HEK293 (cell line): ENCODE measurements around the gene EIF1AD.

Experiments
- CTCF ChIA-PET: fragments of 350-600 bp; formaldehyde crosslinking; extraction: SDS; loops from one replicate; lab custom pipeline; 2021; ENCODE audit warnings: antibody characterized with exemption; lab: Yijun Ruan, JAX
- POLR2A ChIA-PET: fragments of 300-600 bp; formaldehyde crosslinking; extraction: SDS; loops from one replicate; lab custom pipeline; 2020; ENCODE audit warnings: antibody characterized with exemption, inconsistent platforms; lab: Yijun Ruan, JAX
- H3K27ac ChIP-seq: fragments of 200-500 bp; sonication (Bioruptor generic); 2 replicates; pipeline ENCODE4 v1.5.1; 2014; ENCODE audit warnings: low read depth, low read length, control low read depth, inconsistent platforms; ENCODE audit errors: extremely low read depth
- H3K36me3 ChIP-seq, 2 experiments: fragments of 200-500 bp in 1 of 2; sonication (Bioruptor generic) in 1 of 2; 1 replicate in 1 of 2; 2 replicates in 1 of 2; pipeline ENCODE4 v1.5.1; 2014 to 2017; ENCODE audit warnings: inconsistent platforms in 2 of 2, low read length in 2 of 2; ENCODE audit not compliant: control insufficient read depth in 2 of 2, insufficient read depth in 1 of 2
- H3K4me1 ChIP-seq: fragments of 200-500 bp; sonication (Bioruptor generic); 2 replicates; pipeline ENCODE4 v1.5.1; 2014; ENCODE audit warnings: mild to moderate bottlenecking, low read length, inconsistent platforms; ENCODE audit not compliant: control insufficient read depth, insufficient read depth
- H3K4me3 ChIP-seq: 2 replicates; pipeline ENCODE4 v1.5.1; 2011; ENCODE audit warnings: low read depth, mild to moderate bottlenecking, control low read depth, low read length, moderate library complexity
- H3K9me3 ChIP-seq: fragments of 200-500 bp; sonication (Bioruptor generic); 2 replicates; pipeline ENCODE4 v1.5.1; 2014; ENCODE audit warnings: low read depth, low read length, inconsistent platforms; ENCODE audit not compliant: control insufficient read depth, insufficient read depth
- KLF7 ChIP-seq: fragments of 450-650 bp; formaldehyde crosslinking; IDR thresholded peaks from 2 replicates; pipeline ENCODE4 v1.5.1; 2016; ENCODE audit warnings: missing biosample characterization, missing genetic modification characterization, borderline replicate concordance
- KLF9 ChIP-seq: fragments of 450-650 bp; formaldehyde crosslinking; IDR thresholded peaks from 2 replicates; pipeline ENCODE4 v1.5.1; 2016; ENCODE audit warnings: missing biosample characterization, missing genetic modification characterization, low read depth
- MEIS1 ChIP-seq: sonication (generic); formaldehyde crosslinking; IDR thresholded peaks from 2 replicates; pipeline ENCODE4 v1.8.1; 2022; ENCODE audit warnings: missing genetic modification reagents, mild to moderate bottlenecking, borderline replicate concordance
- MZF1 ChIP-seq: fragments of 450-650 bp; formaldehyde crosslinking; IDR thresholded peaks from 2 replicates; pipeline ENCODE4 v1.5.1; 2017; ENCODE audit warnings: missing biosample characterization, missing genetic modification characterization, borderline replicate concordance
- OSR2 ChIP-seq: fragments of 450-650 bp; formaldehyde crosslinking; IDR thresholded peaks from 2 replicates; pipeline ENCODE4 v1.5.1; 2016; ENCODE audit warnings: missing biosample characterization, missing genetic modification characterization
- SP2 ChIP-seq: fragments of 450-650 bp; formaldehyde crosslinking; IDR thresholded peaks from 2 replicates; pipeline ENCODE4 v1.5.1; 2016; ENCODE audit warnings: missing biosample characterization, missing genetic modification characterization
- YY1 ChIP-seq: fragments of 450-650 bp; formaldehyde crosslinking; IDR thresholded peaks from 2 replicates; pipeline ENCODE4 v1.5.1; 2018; ENCODE audit warnings: missing biosample characterization, missing genetic modification characterization
- ZBTB20 ChIP-seq: fragments of 450-650 bp; formaldehyde crosslinking; IDR thresholded peaks from 2 replicates; pipeline ENCODE4 v1.5.1; 2016; ENCODE audit warnings: missing biosample characterization, missing genetic modification characterization
- ZBTB8A ChIP-seq: fragments of 450-650 bp; formaldehyde crosslinking; IDR thresholded peaks from 2 replicates; pipeline ENCODE4 v1.5.1; 2016; ENCODE audit warnings: missing biosample characterization, missing genetic modification characterization
- ZFP41 ChIP-seq: fragments of 450-650 bp; formaldehyde crosslinking; IDR thresholded peaks from 2 replicates; pipeline ENCODE4 v1.5.1; 2016; ENCODE audit warnings: missing biosample characterization, missing genetic modification characterization, borderline replicate concordance
- ZNF311 ChIP-seq: fragments of 450-650 bp; formaldehyde crosslinking; IDR thresholded peaks from 2 replicates; pipeline ENCODE4 v1.5.1; 2017; ENCODE audit warnings: missing biosample characterization, missing genetic modification characterization, borderline replicate concordance
- ZNF404 ChIP-seq: fragments of 450-650 bp; formaldehyde crosslinking; IDR thresholded peaks from 2 replicates; pipeline ENCODE4 v1.5.1; 2017; ENCODE audit warnings: missing biosample characterization, missing genetic modification characterization
- ZNF555 ChIP-seq: fragments of 450-650 bp; formaldehyde crosslinking; conservative IDR thresholded peaks from 2 replicates; pipeline ENCODE4 v1.5.1; 2017; ENCODE audit warnings: missing biosample characterization, mild to moderate bottlenecking, missing genetic modification characterization, inconsistent platforms
- ZNF610 ChIP-seq: fragments of 450-650 bp; formaldehyde crosslinking; IDR thresholded peaks from 2 replicates; pipeline ENCODE4 v1.5.1; 2016; ENCODE audit warnings: missing biosample characterization, missing genetic modification characterization, borderline replicate concordance
- ZNF776 ChIP-seq: fragments of 450-650 bp; formaldehyde crosslinking; IDR thresholded peaks from 2 replicates; pipeline ENCODE4 v1.5.0; 2017; ENCODE audit warnings: missing biosample characterization, missing genetic modification characterization, borderline replicate concordance
- ZNF777 ChIP-seq: fragments of 450-650 bp; formaldehyde crosslinking; IDR thresholded peaks from 2 replicates; pipeline ENCODE4 v1.5.1; 2017; ENCODE audit warnings: missing biosample characterization, missing genetic modification characterization, borderline replicate concordance
- ZNF785 ChIP-seq: fragments of 450-650 bp; formaldehyde crosslinking; IDR thresholded peaks from 2 replicates; pipeline ENCODE4 v1.5.1; 2016; ENCODE audit warnings: missing biosample characterization, missing genetic modification characterization
- ZNF792 ChIP-seq: fragments of 450-650 bp; formaldehyde crosslinking; IDR thresholded peaks from 2 replicates; pipeline ENCODE4 v1.5.1; 2016; ENCODE audit warnings: missing biosample characterization, missing genetic modification characterization
- ZNF830 ChIP-seq: fragments of 450-650 bp; IDR thresholded peaks from 2 replicates; pipeline ENCODE4 v1.5.0; 2018; ENCODE audit warnings: missing biosample characterization, missing genetic modification characterization, low read depth, mild to moderate bottlenecking, moderate library complexity
- ZNF843 ChIP-seq: fragments of 450-650 bp; formaldehyde crosslinking; IDR thresholded peaks from 2 replicates; pipeline ENCODE4 v1.5.1; 2016; ENCODE audit warnings: missing biosample characterization, missing genetic modification characterization
- ZSCAN30 ChIP-seq: fragments of 450-650 bp; IDR thresholded peaks from 2 replicates; pipeline ENCODE4 v1.5.1; 2018; ENCODE audit warnings: missing biosample characterization, mild to moderate bottlenecking, missing genetic modification characterization, moderate library complexity
- TF ChIP-seq, protein P1 (sequence below): fragments of 450-650 bp; formaldehyde crosslinking; IDR thresholded peaks from 2 replicates; pipeline ENCODE4 v1.5.1; 2017; ENCODE audit warnings: missing biosample characterization, mild to moderate bottlenecking, missing genetic modification characterization, moderate library complexity
- TF ChIP-seq, protein P2 (sequence below): fragments of 450-650 bp; formaldehyde crosslinking; optimal IDR thresholded peaks from 2 replicates; pipeline ENCODE3; 2016; ENCODE audit warnings: missing biosample characterization, mild to moderate bottlenecking, missing genetic modification characterization
- TF ChIP-seq, protein P3 (sequence below): fragments of 450-650 bp; formaldehyde crosslinking; IDR thresholded peaks from 2 replicates; pipeline ENCODE4 v1.5.0; 2017; ENCODE audit warnings: missing biosample characterization, missing genetic modification characterization, borderline replicate concordance
- TF ChIP-seq, protein P4 (sequence below): fragments of 450-650 bp; formaldehyde crosslinking; IDR thresholded peaks from 2 replicates; pipeline ENCODE4 v1.5.1; 2017; ENCODE audit warnings: missing biosample characterization, missing genetic modification characterization
- TF ChIP-seq, protein P5 (sequence below): fragments of 450-650 bp; formaldehyde crosslinking; IDR thresholded peaks from 2 replicates; pipeline ENCODE4 v1.5.1; 2016; ENCODE audit warnings: missing biosample characterization, missing genetic modification characterization
- TF ChIP-seq, protein P6 (sequence below): fragments of 450-650 bp; formaldehyde crosslinking; IDR thresholded peaks from 2 replicates; pipeline ENCODE4 v1.5.1; 2016; ENCODE audit warnings: missing biosample characterization, missing genetic modification characterization, borderline replicate concordance

The EIF1AD gene, protein sequence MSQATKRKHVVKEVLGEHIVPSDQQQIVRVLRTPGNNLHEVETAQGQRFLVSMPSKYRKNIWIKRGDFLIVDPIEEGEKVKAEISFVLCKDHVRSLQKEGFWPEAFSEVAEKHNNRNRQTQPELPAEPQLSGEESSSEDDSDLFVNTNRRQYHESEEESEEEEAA

DNA sequence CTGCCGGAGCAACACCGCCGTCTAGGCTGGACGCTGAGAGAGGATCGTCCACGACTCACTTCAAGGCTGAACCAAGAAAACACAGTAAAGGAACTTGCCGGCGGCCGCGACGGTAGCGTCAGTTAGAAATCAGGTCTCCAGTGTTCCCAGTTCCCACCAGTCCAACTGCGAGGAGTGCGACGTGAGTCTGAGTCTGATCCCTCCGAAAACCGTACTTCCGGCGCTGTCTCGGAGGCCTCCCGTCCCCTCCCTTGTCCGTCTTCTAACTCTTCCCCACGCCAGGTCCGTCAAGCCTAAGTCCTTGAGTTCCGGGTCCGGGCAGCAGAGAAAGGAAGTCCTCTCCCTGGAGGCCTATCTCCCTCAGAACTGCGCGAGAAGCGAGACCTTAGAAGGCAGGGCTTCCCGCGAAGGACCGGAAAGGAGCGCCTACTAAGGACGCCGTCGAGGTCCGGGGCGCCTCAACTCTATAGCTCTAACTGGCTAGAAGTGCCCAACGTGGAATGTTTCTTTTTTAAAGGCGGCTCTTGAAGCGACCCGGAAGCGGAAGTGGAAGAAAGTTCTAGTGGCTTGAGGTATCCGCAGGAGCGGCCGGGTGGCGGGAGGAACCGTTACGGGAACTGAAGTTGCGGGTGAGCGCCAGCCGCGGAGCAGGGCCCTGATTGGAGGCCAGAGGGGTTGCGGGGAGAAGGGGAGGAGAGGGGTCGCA is at the start of gene EIF1AD, which contains the start of gene BANF1:
Gene EIF1AD, minus strand, starts transcription at position 216 of the 706 bp plus-strand sequence. CDS start 1,768 bp downstream, outside the sequence.
Gene BANF1, plus strand, starts transcription at position 562 of the 706 bp plus-strand sequence. CDS start 748 bp downstream, outside the sequence.
- ChIA-PET POLR2A (interaction anchor here (0.8 to 1.6 kb wide), 11 partner anchors 9 to 387 kb away, joined by 3 to 7 read pairs (median 4); partner anchors contain the start of genes CFL1, CST6, FIBP and PCNX3), CTCF (interaction anchor here (0.9 to 1.4 kb wide), 3 partner anchors 14 to 43 kb away, joined by 3 to 6 read pairs (median 3); no protein-coding TSS in a partner anchor)
- Histone ChIP-seq H3K4me3 (peak within 1 kb of the TSS; percentile 98), H3K9me3 (no peaks in the 10 kb centered on the region), H3K36me3 (peaks cover 8 to 65% of the 10 kb centered on the region in 2 experiments), H3K4me1 (no peaks in the 10 kb centered on the region), H3K27ac (peak within 1 kb of the TSS; percentile 58)
- TF ChIP-seq KLF7 (tag by site-specific recombination) (peak; percentile 98), ZFP41 (tag by site-specific recombination) (no peak), KLF9 (tag by site-specific recombination) (peak; percentile 87; the same call in 1 of the 2 replicates), ZBTB20 (tag by site-specific recombination) (peak; percentile 56; the same call in 1 of the 2 replicates), SP2 (peak; percentile 87), ZNF777 (tag by site-specific recombination) (peak; percentile 93), ZNF404 (no peak), ZNF792 (tag by site-specific recombination) (no peak; the same call in 1 of the 2 replicates), OSR2 (tag by site-specific recombination) (no peak), ZSCAN30 (tag by site-specific recombination) (peak; percentile 93), ZNF785 (tag by site-specific recombination) (no peak), ZNF610 (tag by site-specific recombination) (peak; percentile 87), MZF1 (tag by site-specific recombination) (peak; percentile 71; the same call in 1 of the 2 replicates), MEIS1 (CRISPR knock-in tag) (no peak), ZNF843 (0 out of 2 replicates have a peak, but pooled peaks have one; percentile 44), YY1 (tag by site-specific recombination) (peak; percentile 84), ZBTB8A (tag by site-specific recombination) (peak; percentile 58; the same call in 1 of the 2 replicates), ZNF776 (tag by site-specific recombination) (no peak), ZNF555 (no peak), ZNF311 (no peak), ZNF830 (tag by site-specific recombination) (no peak)
- TF ChIP-seq, protein P1, sequence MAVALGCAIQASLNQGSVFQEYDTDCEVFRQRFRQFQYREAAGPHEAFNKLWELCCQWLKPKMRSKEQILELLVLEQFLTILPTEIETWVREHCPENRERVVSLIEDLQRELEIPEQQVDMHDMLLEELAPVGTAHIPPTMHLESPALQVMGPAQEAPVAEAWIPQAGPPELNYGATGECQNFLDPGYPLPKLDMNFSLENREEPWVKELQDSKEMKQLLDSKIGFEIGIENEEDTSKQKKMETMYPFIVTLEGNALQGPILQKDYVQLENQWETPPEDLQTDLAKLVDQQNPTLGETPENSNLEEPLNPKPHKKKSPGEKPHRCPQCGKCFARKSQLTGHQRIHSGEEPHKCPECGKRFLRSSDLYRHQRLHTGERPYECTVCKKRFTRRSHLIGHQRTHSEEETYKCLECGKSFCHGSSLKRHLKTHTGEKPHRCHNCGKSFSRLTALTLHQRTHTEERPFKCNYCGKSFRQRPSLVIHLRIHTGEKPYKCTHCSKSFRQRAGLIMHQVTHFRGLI: peak; percentile 60; the same call in 1 of the 2 replicates
- TF ChIP-seq, protein P2, sequence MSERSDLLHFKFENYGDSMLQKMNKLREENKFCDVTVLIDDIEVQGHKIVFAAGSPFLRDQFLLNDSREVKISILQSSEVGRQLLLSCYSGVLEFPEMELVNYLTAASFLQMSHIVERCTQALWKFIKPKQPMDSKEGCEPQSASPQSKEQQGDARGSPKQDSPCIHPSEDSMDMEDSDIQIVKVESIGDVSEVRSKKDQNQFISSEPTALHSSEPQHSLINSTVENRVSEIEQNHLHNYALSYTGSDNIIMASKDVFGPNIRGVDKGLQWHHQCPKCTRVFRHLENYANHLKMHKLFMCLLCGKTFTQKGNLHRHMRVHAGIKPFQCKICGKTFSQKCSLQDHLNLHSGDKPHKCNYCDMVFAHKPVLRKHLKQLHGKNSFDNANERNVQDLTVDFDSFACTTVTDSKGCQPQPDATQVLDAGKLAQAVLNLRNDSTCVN: peak; percentile 68
- TF ChIP-seq, protein P3, sequence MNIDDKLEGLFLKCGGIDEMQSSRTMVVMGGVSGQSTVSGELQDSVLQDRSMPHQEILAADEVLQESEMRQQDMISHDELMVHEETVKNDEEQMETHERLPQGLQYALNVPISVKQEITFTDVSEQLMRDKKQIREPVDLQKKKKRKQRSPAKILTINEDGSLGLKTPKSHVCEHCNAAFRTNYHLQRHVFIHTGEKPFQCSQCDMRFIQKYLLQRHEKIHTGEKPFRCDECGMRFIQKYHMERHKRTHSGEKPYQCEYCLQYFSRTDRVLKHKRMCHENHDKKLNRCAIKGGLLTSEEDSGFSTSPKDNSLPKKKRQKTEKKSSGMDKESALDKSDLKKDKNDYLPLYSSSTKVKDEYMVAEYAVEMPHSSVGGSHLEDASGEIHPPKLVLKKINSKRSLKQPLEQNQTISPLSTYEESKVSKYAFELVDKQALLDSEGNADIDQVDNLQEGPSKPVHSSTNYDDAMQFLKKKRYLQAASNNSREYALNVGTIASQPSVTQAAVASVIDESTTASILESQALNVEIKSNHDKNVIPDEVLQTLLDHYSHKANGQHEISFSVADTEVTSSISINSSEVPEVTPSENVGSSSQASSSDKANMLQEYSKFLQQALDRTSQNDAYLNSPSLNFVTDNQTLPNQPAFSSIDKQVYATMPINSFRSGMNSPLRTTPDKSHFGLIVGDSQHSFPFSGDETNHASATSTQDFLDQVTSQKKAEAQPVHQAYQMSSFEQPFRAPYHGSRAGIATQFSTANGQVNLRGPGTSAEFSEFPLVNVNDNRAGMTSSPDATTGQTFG (tag by site-specific recombination): peak; percentile 90
- TF ChIP-seq, protein P4, sequence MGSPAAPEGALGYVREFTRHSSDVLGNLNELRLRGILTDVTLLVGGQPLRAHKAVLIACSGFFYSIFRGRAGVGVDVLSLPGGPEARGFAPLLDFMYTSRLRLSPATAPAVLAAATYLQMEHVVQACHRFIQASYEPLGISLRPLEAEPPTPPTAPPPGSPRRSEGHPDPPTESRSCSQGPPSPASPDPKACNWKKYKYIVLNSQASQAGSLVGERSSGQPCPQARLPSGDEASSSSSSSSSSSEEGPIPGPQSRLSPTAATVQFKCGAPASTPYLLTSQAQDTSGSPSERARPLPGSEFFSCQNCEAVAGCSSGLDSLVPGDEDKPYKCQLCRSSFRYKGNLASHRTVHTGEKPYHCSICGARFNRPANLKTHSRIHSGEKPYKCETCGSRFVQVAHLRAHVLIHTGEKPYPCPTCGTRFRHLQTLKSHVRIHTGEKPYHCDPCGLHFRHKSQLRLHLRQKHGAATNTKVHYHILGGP (tag by site-specific recombination): no peak
- TF ChIP-seq, protein P5, sequence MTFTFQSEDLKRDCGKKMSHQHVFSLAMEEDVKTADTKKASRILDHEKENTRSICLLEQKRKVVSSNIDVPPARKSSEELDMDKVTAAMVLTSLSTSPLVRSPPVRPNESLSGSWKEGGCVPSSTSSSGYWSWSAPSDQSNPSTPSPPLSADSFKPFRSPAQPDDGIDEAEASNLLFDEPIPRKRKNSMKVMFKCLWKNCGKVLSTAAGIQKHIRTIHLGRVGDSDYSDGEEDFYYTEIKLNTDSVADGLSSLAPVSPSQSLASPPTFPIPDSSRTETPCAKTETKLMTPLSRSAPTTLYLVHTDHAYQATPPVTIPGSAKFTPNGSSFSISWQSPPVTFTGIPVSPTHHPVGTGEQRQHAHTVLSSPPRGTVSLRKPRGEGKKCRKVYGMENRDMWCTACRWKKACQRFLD (tag by site-specific recombination): no peak
- TF ChIP-seq, protein P6, sequence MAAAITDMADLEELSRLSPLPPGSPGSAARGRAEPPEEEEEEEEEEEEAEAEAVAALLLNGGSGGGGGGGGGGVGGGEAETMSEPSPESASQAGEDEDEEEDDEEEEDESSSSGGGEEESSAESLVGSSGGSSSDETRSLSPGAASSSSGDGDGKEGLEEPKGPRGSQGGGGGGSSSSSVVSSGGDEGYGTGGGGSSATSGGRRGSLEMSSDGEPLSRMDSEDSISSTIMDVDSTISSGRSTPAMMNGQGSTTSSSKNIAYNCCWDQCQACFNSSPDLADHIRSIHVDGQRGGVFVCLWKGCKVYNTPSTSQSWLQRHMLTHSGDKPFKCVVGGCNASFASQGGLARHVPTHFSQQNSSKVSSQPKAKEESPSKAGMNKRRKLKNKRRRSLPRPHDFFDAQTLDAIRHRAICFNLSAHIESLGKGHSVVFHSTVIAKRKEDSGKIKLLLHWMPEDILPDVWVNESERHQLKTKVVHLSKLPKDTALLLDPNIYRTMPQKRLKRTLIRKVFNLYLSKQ (tag by site-specific recombination): peak; percentile 42; the same call in 1 of the 2 replicates
